ENCODE data around the gene MMP2.
A peak's percentile ranks its signal among the peaks of the same experiment; 100 is the strongest.

Gene MMP2

DNA sequence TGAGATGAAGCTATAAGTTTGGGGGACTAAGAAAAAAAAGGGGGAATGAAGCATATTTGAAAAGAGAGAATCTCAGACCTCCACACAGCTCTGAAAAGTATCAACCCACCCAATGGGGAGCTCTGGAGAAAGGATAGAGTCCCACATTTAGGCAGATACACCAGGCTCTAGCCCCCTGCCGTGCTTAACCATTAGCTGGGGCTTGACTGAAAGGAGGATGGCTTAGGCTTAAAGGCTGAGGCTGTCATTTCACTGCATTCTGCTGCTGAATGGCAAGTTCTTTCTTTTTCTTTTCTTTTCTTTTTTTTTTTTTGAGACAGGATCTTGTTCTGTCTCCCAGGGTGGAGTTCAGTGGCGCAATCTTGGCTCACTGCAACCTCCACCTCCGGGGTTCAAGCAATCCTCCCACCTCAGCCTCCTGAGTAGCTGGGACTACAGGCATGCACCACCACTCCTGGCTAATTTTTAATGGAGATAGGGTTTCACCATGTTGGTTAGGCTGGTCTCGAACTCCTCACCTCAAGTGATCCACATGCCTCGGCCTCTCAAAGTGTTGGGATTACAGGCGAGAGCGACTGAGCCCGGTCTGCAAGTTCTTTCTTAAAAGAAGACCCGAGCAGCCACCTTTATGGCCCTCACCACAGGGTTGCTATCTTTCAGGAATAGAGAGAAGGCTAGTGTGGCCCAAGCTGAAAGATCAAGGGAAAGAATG, 9.0 kb upstream of the MMP2 start:
- no peak for DNase-seq

GRCh38 chr16:55470533-55471371, 8.2 kb upstream of the MMP2 start:
- DNase-seq = no peak

DNA sequence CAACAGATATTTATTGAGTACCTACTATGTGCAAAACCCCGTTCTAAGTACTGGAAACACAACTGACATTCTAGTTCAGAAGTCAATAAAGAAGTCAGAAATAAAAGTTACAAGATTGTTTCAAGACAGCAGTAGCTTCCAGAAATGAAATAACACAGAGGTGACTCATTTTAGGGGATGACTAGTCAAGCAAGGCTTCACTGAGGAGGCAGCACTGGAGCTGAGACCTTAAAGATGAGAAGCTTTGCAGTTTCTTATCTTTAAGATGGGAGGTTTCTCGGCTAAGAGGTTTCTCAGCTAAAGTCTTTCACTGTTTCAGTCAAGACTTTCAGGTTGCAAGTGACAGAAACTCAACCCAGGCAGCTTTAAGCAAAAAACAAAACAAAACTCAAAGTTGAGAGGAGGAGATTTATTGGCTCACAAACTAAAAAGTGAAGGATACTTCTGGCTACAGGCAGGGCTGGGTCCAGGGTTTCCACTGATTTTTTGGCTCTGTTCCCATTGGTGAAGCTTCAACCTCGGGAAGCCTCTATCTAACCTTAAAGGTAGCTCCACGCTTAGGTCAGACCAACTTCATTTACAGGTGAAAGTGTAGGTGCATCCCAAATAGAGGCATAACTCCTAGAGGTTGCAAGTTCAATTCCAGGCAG, 7.4 kb upstream of the MMP2 start:
- DNase-seq = peak; percentile 31 to 36

DNA sequence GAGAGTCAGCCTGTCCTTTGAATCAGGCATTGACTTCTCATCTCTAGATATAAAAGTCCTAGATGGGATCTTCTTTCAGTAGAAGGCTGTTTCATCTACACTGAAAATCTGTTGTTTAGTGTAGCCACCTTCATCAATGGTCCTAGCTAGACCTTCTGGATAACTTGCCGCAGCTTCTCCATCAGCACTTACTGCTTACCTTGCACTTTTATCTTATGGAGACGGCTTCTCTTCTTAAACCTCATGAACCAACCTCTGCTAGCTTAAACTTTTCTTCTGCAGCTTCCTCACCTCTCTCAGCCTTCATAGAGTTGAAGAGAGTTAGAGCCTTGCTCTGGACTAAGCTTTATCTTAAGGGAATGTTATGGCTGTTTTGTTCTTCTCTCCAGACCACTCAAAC, 5.4 kb upstream of the MMP2 start:
- no peak for DNase-seq

DNA sequence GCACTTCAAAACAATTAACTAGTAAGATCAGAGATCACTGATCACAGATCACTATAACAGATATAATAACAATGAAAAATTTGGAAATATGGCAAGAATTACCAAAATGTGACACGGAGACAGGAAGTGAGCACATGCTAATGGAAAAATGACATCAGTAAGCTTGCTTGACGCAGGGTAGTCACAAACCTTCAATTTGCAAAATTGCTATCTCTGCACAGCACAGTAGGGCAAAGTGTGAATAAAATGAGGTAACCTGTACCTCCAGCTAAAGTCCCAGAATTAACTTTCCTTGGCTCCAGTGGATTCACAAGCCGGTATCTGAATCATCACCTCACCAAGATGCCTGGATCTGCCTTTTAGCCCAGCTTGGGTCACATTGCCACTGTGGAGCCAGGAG, 4.2 kb upstream of the MMP2 start:
- DNase-seq = no peak

- DNase-seq = no peak
These were observed 3.1 kb upstream of the MMP2 start for GRCh38 chr16:55475919-55476318.

DNA sequence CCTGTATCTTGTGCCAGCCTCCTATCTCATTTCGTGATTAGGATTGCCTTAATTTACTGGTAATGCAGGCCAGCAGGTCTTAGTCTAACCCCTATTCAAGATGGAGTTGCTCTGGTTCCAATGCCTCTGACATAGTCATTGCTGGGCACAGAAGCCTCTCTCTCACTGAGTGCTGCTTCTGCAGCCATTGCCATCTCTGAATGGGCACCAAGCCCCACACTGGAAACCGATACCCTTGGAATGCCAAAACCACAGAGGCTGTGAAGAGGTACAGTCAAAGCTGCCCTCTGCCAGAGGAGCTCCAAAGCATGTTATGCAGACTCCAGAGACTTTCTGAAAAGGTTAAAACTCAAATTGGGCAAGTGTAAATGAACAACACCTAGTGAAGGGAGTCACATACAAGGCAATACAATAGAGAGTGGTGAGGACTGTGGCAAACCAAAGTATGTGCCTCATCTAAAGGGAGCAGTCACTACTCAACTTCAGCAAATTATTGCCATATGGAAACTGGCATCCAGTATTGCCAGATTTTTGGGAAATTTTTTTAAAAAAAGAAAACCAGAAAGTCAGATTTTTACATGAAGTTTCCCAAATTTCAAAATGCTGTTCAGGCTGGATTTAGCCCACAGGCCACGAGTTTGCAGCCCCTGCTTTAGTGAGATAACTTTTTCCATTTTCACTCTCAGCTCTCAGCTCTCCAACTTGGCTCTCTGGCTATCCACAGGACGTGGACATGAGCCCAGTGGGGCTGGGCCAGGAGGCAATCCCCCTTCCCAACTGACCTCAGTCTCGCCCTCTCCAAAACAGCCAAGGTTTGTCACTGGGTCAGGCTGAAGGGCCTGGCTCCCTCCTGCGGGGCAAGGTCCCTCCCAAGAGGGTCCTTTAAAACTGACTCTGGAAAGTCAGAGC, 2.1 kb upstream of the MMP2 start:
- DNase-seq = peak in 1 of 2 donors; percentile 35

DNA sequence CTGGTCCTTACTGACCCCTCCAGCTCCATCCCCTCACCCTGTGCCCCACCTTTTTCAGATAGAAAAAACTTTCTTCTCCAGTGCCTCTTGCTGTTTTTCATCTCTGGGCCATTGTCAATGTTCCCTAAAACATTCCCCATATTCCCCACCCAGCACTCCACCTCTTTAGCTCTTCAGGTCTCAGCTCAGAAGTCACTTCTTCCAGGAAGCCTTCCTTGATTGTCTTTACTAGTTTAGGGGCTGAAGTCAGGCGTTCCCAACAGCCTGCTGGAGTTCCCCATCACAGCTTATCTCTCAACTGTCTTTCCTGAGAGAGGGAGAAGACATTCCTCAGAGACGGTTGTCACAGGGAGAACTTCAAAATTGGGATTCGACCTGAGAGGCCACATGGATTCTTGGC, 1.3 kb upstream of the MMP2 start:
- no peak for DNase-seq

DNA sequence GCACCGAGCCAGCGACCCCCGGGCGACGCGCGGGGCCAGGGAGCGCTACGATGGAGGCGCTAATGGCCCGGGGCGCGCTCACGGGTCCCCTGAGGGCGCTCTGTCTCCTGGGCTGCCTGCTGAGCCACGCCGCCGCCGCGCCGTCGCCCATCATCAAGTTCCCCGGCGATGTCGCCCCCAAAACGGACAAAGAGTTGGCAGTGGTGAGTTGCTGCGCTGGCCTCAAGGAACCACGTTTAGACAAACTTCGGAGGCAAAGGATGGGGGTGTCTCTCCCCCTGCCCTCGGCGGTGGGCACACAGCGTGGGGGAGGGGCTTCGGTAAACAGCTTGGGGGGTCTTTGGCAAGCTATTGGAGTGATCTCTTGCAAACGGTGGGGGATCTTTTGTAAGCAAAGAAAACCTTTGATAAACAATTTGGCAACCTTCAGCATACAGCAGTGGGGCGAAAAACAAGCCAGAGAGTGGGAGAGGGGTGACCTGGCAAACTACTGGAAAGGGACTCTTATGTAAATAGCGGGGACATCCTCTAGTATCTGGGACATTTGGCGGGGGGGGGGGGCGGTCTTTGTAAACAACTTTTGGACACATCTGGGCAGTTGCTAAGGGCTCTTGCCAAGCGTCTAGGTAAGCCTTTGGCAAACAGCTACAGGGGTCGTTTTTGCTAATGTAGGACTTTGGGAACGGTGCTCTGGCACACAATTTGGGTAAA, 587 bp downstream of the MMP2 start:
- DNase-seq = no peak

DNA sequence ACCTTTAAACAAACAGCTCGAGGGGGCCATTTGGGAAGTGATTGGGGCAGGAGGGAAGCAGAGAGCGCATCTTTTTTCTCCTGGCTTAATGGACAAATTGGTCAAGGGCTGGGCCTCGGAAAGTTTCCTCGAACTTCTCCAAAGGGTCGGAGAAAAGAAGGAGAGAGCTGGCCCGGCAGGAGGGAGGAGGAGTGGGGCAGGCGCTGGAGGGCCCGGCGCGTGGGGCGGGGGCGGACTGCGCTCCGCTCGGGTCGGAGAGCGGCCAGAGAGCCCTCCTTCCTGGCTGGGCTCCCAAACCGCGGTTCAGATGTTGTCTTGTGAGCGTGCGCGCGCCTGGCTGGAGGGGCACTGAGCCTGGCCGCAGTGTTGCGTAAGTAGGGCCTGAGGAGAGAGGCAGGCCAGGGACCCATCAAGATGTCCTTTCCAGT, 1.2 kb downstream of the MMP2 start:
- DNase-seq = no peak

DNA sequence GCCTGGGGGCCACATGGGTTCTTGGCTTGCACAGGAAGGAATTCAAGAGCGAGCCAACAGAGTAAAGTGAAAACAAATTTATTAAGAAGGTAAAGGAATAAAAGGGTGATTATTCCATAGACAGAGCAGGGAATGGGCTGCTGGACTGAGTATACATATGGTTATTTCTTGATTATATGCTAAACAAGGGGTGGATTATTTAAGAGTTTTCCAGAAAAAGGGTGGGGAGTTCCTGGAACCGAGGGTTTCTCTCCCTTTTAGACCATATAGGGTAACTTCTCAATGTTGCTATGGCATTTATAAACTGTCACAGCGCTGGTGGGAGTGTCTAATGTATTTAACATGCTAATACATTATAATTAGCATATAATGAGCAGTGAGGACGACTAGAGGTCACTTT, 2.0 kb downstream of the MMP2 start:
- no peak for DNase-seq

DNA sequence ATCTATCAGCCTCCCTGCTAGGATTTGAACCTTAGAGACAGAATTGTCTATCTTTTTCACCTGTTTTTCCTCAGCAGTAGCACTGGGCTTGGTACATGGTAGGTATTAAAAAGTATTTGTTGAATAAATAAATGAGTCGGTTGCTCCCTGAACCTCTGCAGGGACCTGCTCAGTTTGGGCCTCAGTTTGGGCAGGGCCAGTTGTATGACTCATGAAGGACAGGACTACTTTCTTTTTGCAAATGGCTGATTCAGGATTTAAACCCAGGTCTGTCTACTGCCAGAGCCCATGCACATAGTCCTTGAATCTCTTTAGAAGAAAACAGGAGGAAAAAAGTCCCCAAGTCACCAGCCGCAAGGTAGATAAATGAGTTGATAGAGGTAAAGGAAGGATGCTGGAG, 3.1 kb downstream of the MMP2 start:
- DNase-seq = no peak

GRCh38 chr16:55487048-55487803, 8.2 kb downstream of the MMP2 start:
- no peak for DNase-seq

- DNase-seq = no peak
These were observed 9.3 kb downstream of the MMP2 start for GRCh38 chr16:55488306-55488705.

- DNase-seq = no peak
These were observed 10.3 kb downstream of the MMP2 start for GRCh38 chr16:55489119-55489955.

- no peak for DNase-seq
These were observed 10.9 kb downstream of the MMP2 start for GRCh38 chr16:55489956-55490265.

DNA sequence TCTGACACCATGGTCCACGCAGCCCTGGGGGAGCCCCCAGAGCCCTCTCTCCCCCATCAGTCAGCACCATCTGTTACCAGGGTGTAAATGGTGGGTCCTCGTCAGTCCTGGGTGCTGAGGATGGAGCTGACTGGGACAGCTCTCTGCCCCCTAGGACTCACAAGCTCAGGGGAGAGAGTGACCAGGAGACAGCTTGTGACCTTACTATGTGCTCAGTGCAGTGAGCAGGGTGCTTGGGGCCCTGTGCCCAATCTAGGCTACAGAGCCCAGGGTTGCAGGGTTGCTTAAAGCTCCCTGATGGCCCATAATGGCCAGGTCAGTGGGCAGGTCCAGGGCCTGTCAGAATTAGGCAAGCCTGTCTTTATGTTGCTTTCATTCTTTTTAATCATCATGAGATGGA, 11.3 kb downstream of the MMP2 start:
- no peak for DNase-seq

DNA sequence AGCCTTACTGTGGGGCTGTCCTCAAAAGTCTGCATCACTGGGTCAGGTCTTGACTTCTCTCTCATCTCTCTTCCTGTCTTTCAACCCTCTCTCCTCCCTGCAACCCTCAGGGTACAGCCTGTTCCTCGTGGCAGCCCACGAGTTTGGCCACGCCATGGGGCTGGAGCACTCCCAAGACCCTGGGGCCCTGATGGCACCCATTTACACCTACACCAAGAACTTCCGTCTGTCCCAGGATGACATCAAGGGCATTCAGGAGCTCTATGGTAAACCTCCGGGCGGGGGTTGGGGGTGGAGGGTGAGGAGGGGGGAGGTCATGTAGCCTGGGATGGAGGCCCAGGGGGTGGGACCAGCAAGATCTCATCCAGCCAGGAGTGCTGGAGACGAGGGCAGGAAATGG, 12.7 kb downstream of the MMP2 start:
- DNase-seq = no peak

DNA sequence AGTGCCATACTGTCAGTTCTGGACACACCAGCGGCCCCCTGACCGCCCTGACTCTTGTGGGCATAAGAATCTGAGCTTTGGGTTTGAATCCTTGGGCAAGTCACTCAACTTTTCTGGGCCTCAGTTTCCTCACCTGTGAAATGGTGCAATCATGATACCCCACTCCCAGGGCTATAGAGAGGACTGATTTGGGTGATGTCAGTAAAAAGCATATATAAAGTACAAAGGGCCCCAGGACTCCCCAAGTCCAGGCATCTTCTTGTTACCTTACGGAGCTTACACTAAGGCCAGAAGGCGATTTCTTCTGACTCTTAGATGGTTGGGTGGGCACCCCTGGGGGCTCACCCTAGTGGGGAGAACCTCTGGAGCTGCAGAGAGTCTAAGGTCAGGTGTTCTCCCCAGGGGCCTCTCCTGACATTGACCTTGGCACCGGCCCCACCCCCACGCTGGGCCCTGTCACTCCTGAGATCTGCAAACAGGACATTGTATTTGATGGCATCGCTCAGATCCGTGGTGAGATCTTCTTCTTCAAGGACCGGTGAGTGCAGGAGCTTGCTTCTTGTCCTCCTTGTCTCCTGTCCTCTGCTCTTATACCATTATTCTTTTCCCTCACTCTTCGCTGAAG, 13.9 kb downstream of the MMP2 start:
- no peak for DNase-seq

DNA sequence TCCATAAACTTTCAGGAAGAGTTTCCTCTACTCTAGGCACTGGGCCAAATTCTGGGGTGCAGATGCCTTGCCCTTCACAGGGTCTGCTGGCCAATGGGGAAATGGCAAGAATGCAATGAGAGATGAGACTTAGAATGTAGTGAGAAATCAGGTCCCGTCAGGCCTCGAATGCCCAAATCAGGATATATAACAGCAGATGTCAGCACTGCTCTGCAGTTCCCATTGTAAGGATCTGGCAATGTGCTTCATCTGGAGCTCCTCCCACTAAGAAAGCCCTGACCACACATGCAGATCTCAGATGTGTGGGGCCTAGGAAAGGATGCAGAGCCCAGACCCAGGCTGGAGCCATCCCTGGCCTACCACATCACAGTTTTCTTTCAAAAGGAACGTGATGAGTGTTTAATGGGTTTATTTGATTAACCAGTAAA, 16.0 kb downstream of the MMP2 start:
- peak; percentile 56 to 71 for DNase-seq

Data from inflammatory macrophage treated with lipopolysaccharide for 1 hour (primary cell).